Measurements from ENCODE around the gene PLPPR3.

The PLPPR3 gene

DNA sequence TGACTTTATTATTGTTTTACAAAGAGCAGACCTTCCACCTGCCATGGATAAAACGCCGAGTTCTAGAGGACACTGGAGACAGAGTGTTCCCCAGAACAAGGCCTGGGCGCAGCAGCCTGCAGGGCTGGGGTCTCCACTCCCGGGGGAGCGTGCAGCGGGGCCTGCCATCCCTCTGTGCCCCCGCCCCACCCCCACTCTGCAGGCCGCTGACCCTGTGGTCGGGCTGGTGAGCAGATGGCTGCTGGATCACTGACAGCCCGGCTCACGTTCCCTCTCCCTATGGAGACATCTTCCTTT is 33.1 kb downstream of the PLPPR3 start:
- DNase-seq (ENCODE audit: low read depth), result no peak
- H3K4me3 ChIP-seq (ENCODE audit: control insufficient read depth, low read depth, low read length), result no peak overlapping the region
- no peak for TF ChIP-seq CTCF (IDR thresholded peaks at IDR 0.05; ENCODE audit: control insufficient read depth, insufficient read depth, low read depth, low read length, missing control alignments)

- no peak for DNase-seq (ENCODE audit: low read depth)
- H3K4me3 ChIP-seq (ENCODE audit: control insufficient read depth, low read depth, low read length), result no peak overlapping the region
- no peak for TF ChIP-seq CTCF (IDR thresholded peaks at IDR 0.05; ENCODE audit: control insufficient read depth, insufficient read depth, low read depth, low read length, missing control alignments)
Measured at GRCh38 chr19:787536-787935, 34.2 kb downstream of the PLPPR3 start.

GRCh38 chr19:784541-784940 is 37.2 kb downstream of the PLPPR3 start:
- H3K4me3 ChIP-seq (ENCODE audit: control insufficient read depth, low read depth, low read length), result no peak overlapping the region

GRCh38 chr19:782878-783668 is 38.7 kb downstream of the PLPPR3 start:
- peak overlapping the region; percentile 37 for H3K4me3 ChIP-seq (ENCODE audit: control insufficient read depth, low read depth, low read length)
- TF ChIP-seq CTCF (IDR thresholded peaks at IDR 0.05; ENCODE audit: control insufficient read depth, insufficient read depth, low read depth, low read length, missing control alignments), result no peak
- no peak for DNase-seq (ENCODE audit: low read depth)

More at GRCh38 chr19:784541-784940, 37.2 kb downstream of the PLPPR3 start:
- no peak for TF ChIP-seq CTCF (IDR thresholded peaks at IDR 0.05; ENCODE audit: control insufficient read depth, insufficient read depth, low read depth, low read length, missing control alignments)
- no peak for DNase-seq (ENCODE audit: low read depth)

DNA sequence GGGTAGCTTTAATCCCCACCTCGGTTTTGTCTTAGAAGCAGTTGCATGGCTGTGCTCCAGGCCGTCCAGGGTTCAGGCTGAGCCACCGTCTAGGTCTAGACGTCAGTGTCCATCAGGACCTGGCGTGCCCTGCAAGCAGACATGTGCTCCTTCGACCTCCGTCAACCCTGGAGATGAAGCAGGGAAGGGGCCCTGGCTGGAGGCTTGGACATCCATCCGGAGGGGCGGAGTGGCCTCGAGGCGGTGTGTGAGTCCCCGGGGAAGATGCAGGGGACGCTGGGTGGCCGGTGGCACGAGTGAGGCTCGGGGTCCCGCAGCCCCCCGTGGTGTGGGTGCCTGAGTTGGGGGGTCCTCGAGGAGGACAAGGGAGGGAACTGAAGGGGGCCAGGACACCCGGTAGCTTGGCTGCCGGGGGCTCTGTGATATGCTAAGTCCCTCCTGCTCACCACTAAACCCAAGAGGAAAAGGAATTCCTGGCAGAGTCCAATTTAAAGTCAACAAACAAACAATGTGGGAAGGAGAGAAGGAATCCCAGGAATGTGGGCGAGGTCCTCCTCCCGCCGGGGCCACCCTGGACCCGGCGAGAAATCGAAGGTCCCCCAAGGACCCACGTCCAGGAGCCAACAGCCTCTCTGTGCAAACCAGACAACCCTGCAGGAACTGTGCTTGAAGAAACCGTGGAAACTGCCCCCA is 39.4 kb downstream of the PLPPR3 start:
- no peak for DNase-seq (ENCODE audit: low read depth)
- peak overlapping the region; percentile 37 for H3K4me3 ChIP-seq (ENCODE audit: control insufficient read depth, low read depth, low read length)
- no peak for TF ChIP-seq CTCF (IDR thresholded peaks at IDR 0.05; ENCODE audit: control insufficient read depth, insufficient read depth, low read depth, low read length, missing control alignments)

GRCh38 chr19:781800-782184 is 40.0 kb downstream of the PLPPR3 start:
- TF ChIP-seq CTCF (IDR thresholded peaks at IDR 0.05; ENCODE audit: control insufficient read depth, insufficient read depth, low read depth, low read length, missing control alignments), result no peak
- no peak overlapping the region for H3K4me3 ChIP-seq (ENCODE audit: control insufficient read depth, low read depth, low read length)
- DNase-seq (ENCODE audit: low read depth), result no peak

Measured in AG09309 (cell line).